ENCODE measurements around the gene GOLGA3. TPM values are rescaled to one million over a fixed set of nuclear protein-coding genes. Genes with fewer than 3 reads are reported as not detected.
"Not testable (repeated sequence)": the region's sequence is repeated elsewhere in the genome, so short reads cannot be mapped to it uniquely, and the experiment has no call there.

Gene GOLGA3
- total RNA-seq, 1 donor, result 104 TPM

- DNase-seq (ENCODE audit: low read depth), result no peak
- TF ChIP-seq, protein P1, sequence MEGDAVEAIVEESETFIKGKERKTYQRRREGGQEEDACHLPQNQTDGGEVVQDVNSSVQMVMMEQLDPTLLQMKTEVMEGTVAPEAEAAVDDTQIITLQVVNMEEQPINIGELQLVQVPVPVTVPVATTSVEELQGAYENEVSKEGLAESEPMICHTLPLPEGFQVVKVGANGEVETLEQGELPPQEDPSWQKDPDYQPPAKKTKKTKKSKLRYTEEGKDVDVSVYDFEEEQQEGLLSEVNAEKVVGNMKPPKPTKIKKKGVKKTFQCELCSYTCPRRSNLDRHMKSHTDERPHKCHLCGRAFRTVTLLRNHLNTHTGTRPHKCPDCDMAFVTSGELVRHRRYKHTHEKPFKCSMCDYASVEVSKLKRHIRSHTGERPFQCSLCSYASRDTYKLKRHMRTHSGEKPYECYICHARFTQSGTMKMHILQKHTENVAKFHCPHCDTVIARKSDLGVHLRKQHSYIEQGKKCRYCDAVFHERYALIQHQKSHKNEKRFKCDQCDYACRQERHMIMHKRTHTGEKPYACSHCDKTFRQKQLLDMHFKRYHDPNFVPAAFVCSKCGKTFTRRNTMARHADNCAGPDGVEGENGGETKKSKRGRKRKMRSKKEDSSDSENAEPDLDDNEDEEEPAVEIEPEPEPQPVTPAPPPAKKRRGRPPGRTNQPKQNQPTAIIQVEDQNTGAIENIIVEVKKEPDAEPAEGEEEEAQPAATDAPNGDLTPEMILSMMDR (IDR thresholded peaks at IDR 0.05; ENCODE audit: insufficient read depth, low read length), result no peak
- H3K4me3 ChIP-seq (ENCODE audit: low read depth, low read length), result no peak overlapping the region
Measured at GRCh38 chr12:132754160-132754932, 74.3 kb downstream of the GOLGA3 start.

- not testable (repeated sequence) for DNase-seq (ENCODE audit: low read depth); H3K4me3 ChIP-seq (ENCODE audit: low read depth, low read length)
Measured at GRCh38 chr12:132753670-132754069, 75.0 kb downstream of the GOLGA3 start.

DNA sequence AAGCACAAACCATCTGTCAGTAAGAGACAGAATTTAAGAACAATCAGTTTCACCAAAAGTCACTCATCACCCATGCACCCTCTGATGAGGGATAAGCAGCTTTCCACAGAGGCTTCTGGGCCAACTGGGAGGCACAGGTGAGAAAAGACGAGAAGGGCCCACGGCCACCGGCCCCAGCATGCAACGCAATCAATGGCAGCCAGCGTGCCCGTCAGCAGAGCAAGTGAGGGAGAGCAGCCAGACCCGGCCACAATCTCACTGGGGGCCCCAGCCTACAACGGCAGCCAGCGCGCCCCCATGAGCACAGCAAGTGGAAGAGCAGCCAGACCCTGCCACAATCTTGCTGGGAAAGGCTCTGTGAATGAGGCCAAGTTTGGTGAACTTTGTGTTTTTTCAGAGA lies 80.3 kb downstream of the GOLGA3 start:
- no peak overlapping the region for H3K4me3 ChIP-seq (ENCODE audit: low read depth, low read length)
- TF ChIP-seq, protein P1 (IDR thresholded peaks at IDR 0.05; ENCODE audit: insufficient read depth, low read length), result no peak

GRCh38 chr12:132747896-132748295 lies 80.8 kb downstream of the GOLGA3 start:
- no peak for DNase-seq (ENCODE audit: low read depth)
- no peak overlapping the region for H3K4me3 ChIP-seq (ENCODE audit: low read depth, low read length)
- TF ChIP-seq, protein P1 (IDR thresholded peaks at IDR 0.05; ENCODE audit: insufficient read depth, low read length), result no peak

More for the DNA sequence above, 80.3 kb downstream of the GOLGA3 start:
- no peak for DNase-seq (ENCODE audit: low read depth)

GRCh38 chr12:132747395-132747794 lies 81.3 kb downstream of the GOLGA3 start:
- no peak for DNase-seq (ENCODE audit: low read depth)
- TF ChIP-seq, protein P1 (IDR thresholded peaks at IDR 0.05; ENCODE audit: insufficient read depth, low read length), result no peak
- H3K4me3 ChIP-seq (ENCODE audit: low read depth, low read length), result no peak overlapping the region

GRCh38 chr12:132746613-132747012 lies 82.1 kb downstream of the GOLGA3 start:
- TF ChIP-seq, protein P1 (IDR thresholded peaks at IDR 0.05; ENCODE audit: insufficient read depth, low read length), result no peak
- no peak overlapping the region for H3K4me3 ChIP-seq (ENCODE audit: low read depth, low read length)
- no peak for DNase-seq (ENCODE audit: low read depth)

DNA sequence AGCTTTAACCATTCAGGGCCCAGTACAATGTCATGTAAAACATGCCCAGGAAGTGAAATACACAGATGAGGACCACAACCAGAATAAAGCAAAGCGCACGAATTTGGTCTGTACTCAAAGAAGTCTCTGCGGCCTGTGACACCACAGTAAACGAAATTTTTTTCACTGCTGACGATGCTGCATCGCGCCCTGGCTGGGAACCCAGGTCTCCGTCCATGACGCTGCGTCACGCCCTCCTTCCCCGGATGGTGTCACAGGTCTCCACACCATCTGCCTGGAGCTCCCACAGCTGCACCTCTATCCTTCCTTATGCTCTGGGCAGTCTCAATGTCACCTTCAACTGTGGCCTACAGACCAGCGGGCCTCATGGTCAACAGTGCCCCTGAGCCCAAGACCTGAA lies 84.8 kb downstream of the GOLGA3 start:
- DNase-seq (ENCODE audit: low read depth), result no peak
- H3K4me3 ChIP-seq (ENCODE audit: low read depth, low read length), result no peak overlapping the region
- TF ChIP-seq, protein P1 (IDR thresholded peaks at IDR 0.05; ENCODE audit: insufficient read depth, low read length), result no peak

Data from fibroblast of the aortic adventitia (primary cell).